Measurements from ENCODE around the gene BRINP3. TPM values are rescaled to one million over a fixed set of nuclear protein-coding genes. Genes with fewer than 3 reads are reported as not detected.

BRINP3 gene
- total RNA-seq, 1 donor from 2014 or later: not detected

DNA sequence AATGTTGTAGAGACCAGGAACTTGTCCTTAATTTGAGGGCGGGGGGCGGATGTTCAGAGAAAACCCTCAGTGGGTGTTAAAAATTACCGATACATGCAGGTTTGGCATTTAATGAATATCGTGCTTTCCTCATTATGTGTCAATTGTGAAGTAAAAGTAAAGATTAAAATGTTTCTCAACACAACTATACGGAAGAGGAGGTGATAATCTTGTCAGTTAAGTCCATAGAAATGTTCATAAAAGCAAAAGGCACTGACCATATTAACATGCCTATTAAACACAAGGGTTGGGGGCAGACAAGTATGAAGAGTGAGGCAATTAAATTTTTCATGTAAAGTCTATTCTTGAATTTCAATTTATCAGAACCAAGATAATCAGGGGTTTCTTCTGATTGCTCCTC lies 1.3 kb downstream of the BRINP3 start:
- no peak overlapping the region for H3K4me3 Mint-ChIP-seq (ENCODE audit: low read depth)
- intact Hi-C loops (cut with micrococcal nuclease): no loop called here
- H3K4me1 Mint-ChIP-seq (ENCODE audit: low read depth): no peaks in the 10 kb centered on the region
- no peak for DNase-seq (ENCODE audit: low spot score)
- peaks cover 33% of the 10 kb centered on the region for H3K27me3 Mint-ChIP-seq (ENCODE audit: low read depth)
- no peaks in the 10 kb centered on the region for H3K9me3 Mint-ChIP-seq
- no peak overlapping the region for H3K27ac Mint-ChIP-seq
- H3K36me3 Mint-ChIP-seq (ENCODE audit: low read depth): no peaks in the 10 kb centered on the region

DNA sequence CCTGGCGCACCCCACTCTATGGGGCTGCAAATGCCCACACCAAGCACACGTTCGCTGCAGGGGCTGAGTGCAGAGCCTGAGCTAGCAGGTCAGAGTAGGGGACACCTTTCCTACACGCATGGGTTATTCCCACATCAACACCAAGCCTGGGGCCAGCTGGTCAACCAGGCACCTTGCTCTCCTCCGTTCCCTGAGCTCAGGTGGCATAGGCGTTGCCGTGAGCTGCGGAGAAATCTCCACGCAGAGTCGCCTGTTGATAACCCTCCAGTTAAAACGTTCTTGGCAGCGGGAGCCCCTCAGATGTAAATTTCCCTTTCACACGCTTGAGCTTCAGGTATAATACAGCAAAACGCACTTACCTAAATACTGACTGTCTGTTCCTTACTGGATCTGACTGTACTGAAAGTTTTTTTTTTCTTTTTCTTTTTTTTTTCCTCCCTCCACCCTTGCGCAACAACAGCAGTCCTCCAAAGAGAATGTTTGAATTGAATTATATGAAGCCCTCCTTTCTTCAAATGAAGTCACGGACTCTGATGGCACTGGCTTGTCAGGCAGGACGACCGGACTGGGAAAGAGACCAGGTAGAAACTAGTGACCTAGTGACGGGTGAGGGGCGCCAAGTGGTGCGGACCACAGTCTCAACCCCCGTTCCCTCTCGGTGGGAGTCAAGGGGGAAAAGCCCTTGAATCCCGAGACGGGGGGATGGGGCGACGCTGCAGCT lies 2.1 kb downstream of the BRINP3 start:
- Mint-ChIP-seq H3K27me3 (ENCODE audit: low read depth) (peaks cover 33% of the 10 kb centered on the region), H3K27ac (no peak overlapping the region), H3K36me3 (ENCODE audit: low read depth) (no peaks in the 10 kb centered on the region), H3K9me3 (no peaks in the 10 kb centered on the region), H3K4me1 (ENCODE audit: low read depth) (no peaks in the 10 kb centered on the region), H3K4me3 (ENCODE audit: low read depth) (no peak overlapping the region)
- no peak for DNase-seq (ENCODE audit: low spot score)
- intact Hi-C loops (cut with micrococcal nuclease): no loop called here

DNA sequence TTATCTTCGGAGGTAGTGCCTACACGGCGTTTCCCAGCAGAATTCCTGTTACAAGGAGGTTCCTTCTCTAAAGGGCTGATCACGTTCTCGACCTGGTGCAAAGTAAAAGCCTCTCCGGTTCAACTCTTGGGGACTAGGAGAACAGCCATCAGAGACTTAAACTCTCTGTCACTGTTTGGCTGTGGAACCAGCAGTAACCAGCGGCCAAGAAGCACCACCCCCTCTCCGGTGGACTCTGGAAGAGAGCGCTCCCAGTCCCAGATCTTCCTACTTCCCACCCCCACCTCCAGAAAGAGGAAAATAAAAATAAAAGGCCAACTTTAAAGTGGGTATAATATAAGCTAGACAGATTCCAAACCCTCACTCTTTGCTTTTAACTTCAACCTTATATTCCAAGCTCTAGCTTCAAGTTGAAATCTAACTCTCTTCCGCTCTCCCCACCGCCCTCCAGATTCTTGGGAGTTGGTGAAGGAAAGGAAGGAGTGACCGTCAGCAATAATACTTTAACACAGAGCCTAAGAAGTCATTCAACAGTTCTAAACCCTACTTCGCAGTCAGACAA lies 2.9 kb downstream of the BRINP3 start:
- intact Hi-C loops (cut with micrococcal nuclease): no loop called here
- H3K27me3 Mint-ChIP-seq (ENCODE audit: low read depth): peaks cover 33% of the 10 kb centered on the region
- no peak for DNase-seq (ENCODE audit: low spot score)
- no peak overlapping the region for H3K4me3 Mint-ChIP-seq (ENCODE audit: low read depth)
- no peaks in the 10 kb centered on the region for H3K4me1 Mint-ChIP-seq (ENCODE audit: low read depth)
- no peaks in the 10 kb centered on the region for H3K9me3 Mint-ChIP-seq
- no peak overlapping the region for H3K27ac Mint-ChIP-seq
- no peaks in the 10 kb centered on the region for H3K36me3 Mint-ChIP-seq (ENCODE audit: low read depth)

DNA sequence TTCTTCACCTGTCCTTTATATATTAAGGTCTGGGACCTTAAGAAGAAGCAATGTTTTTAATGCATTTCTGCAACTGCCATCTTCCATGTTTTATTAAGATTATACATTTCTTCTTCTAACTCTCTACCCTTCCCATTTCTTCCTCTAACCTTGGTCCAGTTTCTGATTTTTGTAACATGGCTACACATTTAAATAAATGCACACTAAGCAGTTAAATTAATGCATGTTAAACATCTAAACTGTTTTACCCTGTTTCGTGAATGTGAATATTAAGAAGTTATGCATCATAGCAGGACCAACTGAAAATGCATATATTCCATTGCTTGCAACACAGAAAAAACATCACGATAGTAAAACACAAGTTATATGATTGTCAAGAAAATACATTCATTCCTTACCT lies 3.7 kb downstream of the BRINP3 start:
- H3K4me3 Mint-ChIP-seq (ENCODE audit: low read depth): no peak overlapping the region
- H3K27ac Mint-ChIP-seq: no peak overlapping the region
- H3K9me3 Mint-ChIP-seq: no peaks in the 10 kb centered on the region
- intact Hi-C loops (cut with micrococcal nuclease): no loop called here
- DNase-seq (ENCODE audit: low spot score): no peak
- no peaks in the 10 kb centered on the region for H3K36me3 Mint-ChIP-seq (ENCODE audit: low read depth)
- peaks cover 29% of the 10 kb centered on the region for H3K27me3 Mint-ChIP-seq (ENCODE audit: low read depth)
- H3K4me1 Mint-ChIP-seq (ENCODE audit: low read depth): no peaks in the 10 kb centered on the region

DNA sequence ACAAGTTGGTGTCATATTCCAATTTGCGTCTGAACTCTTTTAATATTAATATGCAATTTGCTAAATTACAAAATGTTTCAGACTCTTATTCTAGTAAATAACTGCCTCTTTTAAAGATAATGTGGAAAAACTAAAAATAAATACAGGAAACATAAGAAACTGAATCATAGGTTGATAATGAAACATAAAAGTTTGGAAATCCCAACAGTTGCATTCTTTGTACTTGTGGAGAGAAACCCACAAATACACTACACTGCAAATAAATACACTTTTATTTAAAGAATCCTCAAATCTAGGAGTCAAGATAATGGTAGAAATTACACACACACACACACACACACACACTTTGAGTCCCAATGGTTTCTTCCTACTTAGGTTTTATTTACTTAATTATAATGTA lies 5.2 kb downstream of the BRINP3 start:
- Mint-ChIP-seq H3K9me3 (no peaks in the 10 kb centered on the region), H3K27me3 (ENCODE audit: low read depth) (peaks cover 17% of the 10 kb centered on the region), H3K4me1 (ENCODE audit: low read depth) (no peaks in the 10 kb centered on the region), H3K4me3 (ENCODE audit: low read depth) (no peak overlapping the region), H3K27ac (no peak overlapping the region), H3K36me3 (ENCODE audit: low read depth) (no peaks in the 10 kb centered on the region)
- no peak for DNase-seq (ENCODE audit: low spot score)
- intact Hi-C loops (cut with micrococcal nuclease): no loop called here

DNA sequence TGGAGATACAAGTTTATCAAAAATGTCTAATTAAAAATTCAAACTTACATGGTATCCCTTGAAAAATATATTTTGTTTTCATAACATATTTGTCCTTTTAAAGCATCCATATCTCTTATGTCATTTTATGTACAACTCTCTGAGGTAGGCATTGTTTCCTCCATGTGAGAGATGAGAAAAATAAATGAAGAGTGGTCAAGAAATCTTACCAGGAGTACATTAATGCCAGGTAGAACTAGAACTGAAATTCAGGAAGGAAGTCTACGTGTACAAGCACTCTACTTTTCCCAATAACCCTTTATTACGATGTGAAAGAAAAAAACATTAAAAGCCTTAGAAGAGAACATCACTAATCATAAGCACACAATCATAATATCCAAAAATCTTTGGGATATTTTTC lies 5.6 kb downstream of the BRINP3 start:
- intact Hi-C loops (cut with micrococcal nuclease): no loop called here
- Mint-ChIP-seq H3K36me3 (ENCODE audit: low read depth) (no peaks in the 10 kb centered on the region), H3K9me3 (no peaks in the 10 kb centered on the region), H3K27me3 (ENCODE audit: low read depth) (peaks cover 13% of the 10 kb centered on the region), H3K4me3 (ENCODE audit: low read depth) (no peak overlapping the region), H3K4me1 (ENCODE audit: low read depth) (no peaks in the 10 kb centered on the region), H3K27ac (no peak overlapping the region)
- no peak for DNase-seq (ENCODE audit: low spot score)

DNA sequence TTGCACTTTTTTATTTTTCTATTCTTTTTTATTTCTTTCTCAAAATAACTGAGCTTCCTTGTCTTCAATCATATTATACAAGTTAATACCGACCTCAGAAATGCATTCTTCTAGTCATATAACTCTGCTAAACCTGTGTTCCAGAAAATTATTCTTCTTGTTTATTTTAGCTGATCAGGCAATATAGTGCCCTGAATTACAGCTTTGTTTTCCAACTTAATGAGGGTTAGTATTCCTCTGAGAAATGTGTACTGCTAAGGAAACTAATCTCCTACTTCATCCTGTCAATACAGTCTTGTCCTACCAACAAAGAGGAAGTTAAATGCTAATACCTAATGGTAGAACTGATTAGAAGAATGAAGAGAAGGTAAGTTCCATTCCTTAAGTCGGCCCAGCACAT lies 13.0 kb downstream of the BRINP3 start:
- no peaks in the 10 kb centered on the region for H3K4me1 Mint-ChIP-seq (ENCODE audit: low read depth)
- no peak overlapping the region for H3K4me3 Mint-ChIP-seq (ENCODE audit: low read depth)
- H3K27me3 Mint-ChIP-seq (ENCODE audit: low read depth): no peaks in the 10 kb centered on the region
- H3K36me3 Mint-ChIP-seq (ENCODE audit: low read depth): no peaks in the 10 kb centered on the region
- no peak overlapping the region for H3K27ac Mint-ChIP-seq
- DNase-seq (ENCODE audit: low spot score): no peak
- peaks cover 5% of the 10 kb centered on the region for H3K9me3 Mint-ChIP-seq
- intact Hi-C loops (cut with micrococcal nuclease): no loop called here

DNA sequence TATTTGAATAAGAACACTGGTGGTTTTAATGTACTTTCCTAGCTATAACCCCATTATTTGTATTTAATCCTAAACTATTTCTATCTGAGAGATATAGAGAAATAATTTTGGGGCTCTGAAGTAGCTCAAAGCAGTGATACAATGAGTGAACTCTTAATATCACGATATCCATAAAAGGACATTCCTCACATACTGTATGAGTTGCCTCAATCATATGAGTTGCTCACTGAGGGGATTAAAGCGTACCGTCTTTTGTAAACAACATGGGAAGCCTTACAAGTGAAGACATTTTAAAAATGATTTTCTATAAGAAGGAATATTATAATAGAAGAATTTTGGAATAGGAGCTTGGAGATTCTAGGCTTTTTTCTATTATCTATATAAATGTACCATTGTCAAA lies 21.5 kb downstream of the BRINP3 start:
- no peaks in the 10 kb centered on the region for H3K4me1 Mint-ChIP-seq (ENCODE audit: low read depth)
- no peak for DNase-seq (ENCODE audit: low spot score)
- H3K36me3 Mint-ChIP-seq (ENCODE audit: low read depth): no peaks in the 10 kb centered on the region
- H3K27me3 Mint-ChIP-seq (ENCODE audit: low read depth): no peaks in the 10 kb centered on the region
- no peak overlapping the region for H3K27ac Mint-ChIP-seq
- no peak overlapping the region for H3K4me3 Mint-ChIP-seq (ENCODE audit: low read depth)
- intact Hi-C loops (cut with micrococcal nuclease): no loop called here
- H3K9me3 Mint-ChIP-seq: peaks cover 5% of the 10 kb centered on the region

DNA sequence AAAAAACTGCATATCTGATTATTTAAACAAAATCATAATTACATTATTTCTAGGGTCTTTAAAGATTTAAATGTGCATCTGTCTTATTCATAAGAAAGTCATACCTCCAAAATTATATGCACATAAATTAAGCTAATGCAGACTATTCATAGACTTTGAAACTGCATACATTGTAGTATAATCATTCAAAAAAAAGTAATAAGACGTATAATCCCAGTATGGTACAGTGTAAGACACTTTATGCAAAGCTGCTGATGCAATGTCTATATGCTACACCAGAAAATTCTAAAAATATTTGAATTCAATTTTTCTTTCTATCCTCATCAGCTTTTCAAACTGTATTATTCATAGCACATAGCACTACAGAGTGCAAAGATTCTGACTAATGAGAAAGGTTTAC lies 22.0 kb downstream of the BRINP3 start:
- Mint-ChIP-seq H3K27me3 (ENCODE audit: low read depth) (no peaks in the 10 kb centered on the region), H3K9me3 (no peaks in the 10 kb centered on the region), H3K27ac (no peak overlapping the region), H3K4me1 (ENCODE audit: low read depth) (no peaks in the 10 kb centered on the region), H3K4me3 (ENCODE audit: low read depth) (no peak overlapping the region), H3K36me3 (ENCODE audit: low read depth) (no peaks in the 10 kb centered on the region)
- intact Hi-C loops (cut with micrococcal nuclease): no loop called here
- DNase-seq (ENCODE audit: low spot score): no peak

DNA sequence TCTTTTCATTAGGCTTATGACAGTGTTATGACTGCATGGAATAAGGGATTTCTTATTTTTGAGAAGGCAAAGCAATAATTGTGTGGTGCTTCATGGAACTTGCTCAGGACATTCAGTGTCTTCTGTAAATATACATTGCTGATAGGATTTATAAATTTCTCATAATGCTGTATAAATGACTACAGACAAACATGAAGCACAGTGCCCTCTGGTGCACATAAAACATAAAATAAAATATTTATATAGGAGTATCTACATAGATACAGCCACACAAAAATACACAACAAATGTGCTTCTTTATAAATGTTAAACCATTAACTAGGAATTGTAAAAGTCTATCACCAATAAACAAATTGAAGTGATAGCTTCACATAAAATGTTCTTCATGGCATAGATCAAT lies 24.1 kb downstream of the BRINP3 start:
- H3K4me1 Mint-ChIP-seq (ENCODE audit: low read depth): no peaks in the 10 kb centered on the region
- intact Hi-C loops (cut with micrococcal nuclease): no loop called here
- H3K9me3 Mint-ChIP-seq: no peaks in the 10 kb centered on the region
- no peaks in the 10 kb centered on the region for H3K36me3 Mint-ChIP-seq (ENCODE audit: low read depth)
- H3K4me3 Mint-ChIP-seq (ENCODE audit: low read depth): no peak overlapping the region
- H3K27ac Mint-ChIP-seq: no peak overlapping the region
- H3K27me3 Mint-ChIP-seq (ENCODE audit: low read depth): no peaks in the 10 kb centered on the region
- DNase-seq (ENCODE audit: low spot score): no peak

DNA sequence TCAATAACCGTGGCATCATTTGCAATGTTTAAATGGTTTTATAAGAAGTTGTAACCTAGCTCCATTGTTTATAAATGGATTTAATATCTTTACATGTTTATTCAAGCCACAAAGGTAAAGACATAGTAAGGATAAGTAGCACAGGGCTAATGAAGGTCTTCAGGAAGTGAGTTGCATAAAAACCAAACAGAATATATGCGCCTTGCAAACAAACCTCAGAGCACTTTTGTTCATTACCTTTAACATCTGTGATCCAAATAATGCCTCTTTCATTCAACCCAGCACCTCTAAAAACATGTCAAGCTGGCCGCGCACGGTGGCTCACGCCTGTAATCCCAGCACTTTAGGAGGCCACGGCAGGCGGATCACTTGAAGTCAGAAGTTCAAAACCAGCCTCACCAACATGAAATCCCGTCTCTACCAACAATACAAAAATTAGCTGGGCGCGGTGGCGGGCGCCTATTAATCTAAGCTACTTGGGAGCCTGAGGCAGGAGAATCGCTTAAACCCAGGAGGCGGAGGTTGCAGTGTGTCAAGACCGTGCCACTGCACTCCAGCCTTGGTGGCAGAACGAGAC lies 25.3 kb downstream of the BRINP3 start:
- Mint-ChIP-seq H3K4me1 (ENCODE audit: low read depth) (no peaks in the 10 kb centered on the region), H3K36me3 (ENCODE audit: low read depth) (no peaks in the 10 kb centered on the region), H3K9me3 (no peaks in the 10 kb centered on the region), H3K27ac (no peak overlapping the region), H3K4me3 (ENCODE audit: low read depth) (no peak overlapping the region), H3K27me3 (ENCODE audit: low read depth) (no peaks in the 10 kb centered on the region)
- intact Hi-C loops (cut with micrococcal nuclease): no loop called here
- DNase-seq (ENCODE audit: low spot score): no peak

DNA sequence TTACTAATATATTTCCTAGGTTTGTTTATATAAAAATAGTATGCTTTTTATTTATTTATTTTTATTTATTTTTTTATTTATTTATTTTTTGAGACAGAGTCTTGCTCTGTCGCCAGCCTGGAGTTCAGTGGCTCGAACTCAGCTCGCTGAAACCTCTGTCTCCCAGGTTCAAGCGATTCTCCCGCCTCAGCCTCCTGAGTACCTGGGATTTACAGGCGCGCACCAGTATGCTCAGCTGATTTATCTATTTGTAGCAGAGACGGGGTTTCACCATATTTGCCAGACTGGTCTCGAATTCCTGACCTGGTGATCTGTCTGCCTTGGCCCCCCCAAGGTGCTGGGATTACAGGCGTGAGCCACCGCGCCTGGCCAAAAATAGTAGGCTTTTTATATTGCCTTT lies 33.2 kb downstream of the BRINP3 start:
- no peak for DNase-seq (ENCODE audit: low spot score)
- H3K4me3 Mint-ChIP-seq (ENCODE audit: low read depth): no peak overlapping the region
- H3K27ac Mint-ChIP-seq: no peak overlapping the region
- H3K36me3 Mint-ChIP-seq (ENCODE audit: low read depth): no peaks in the 10 kb centered on the region
- H3K9me3 Mint-ChIP-seq: no peaks in the 10 kb centered on the region
- intact Hi-C loops (cut with micrococcal nuclease): no loop called here
- no peaks in the 10 kb centered on the region for H3K4me1 Mint-ChIP-seq (ENCODE audit: low read depth)
- H3K27me3 Mint-ChIP-seq (ENCODE audit: low read depth): no peaks in the 10 kb centered on the region

DNA sequence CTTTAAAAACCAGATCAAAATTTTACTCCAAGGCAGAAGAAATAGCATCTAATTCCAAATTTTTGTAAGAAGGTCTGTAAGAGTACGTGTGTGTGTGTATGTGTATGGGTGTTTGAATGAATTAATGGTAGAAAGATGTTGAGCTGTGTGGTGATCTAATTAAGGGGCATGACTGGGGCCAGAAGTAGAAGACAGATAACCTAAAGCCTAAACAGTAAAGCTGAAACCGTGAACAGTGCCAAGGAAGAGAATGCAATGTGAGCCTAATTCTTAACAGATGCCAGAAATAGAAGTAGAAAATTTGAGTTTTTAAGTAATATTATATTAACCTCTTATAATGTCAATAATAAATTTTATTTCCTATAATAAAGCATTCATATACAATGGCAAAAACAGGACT lies 38.2 kb downstream of the BRINP3 start:
- Mint-ChIP-seq H3K9me3 (peaks cover 3% of the 10 kb centered on the region), H3K36me3 (ENCODE audit: low read depth) (no peaks in the 10 kb centered on the region), H3K4me1 (ENCODE audit: low read depth) (no peaks in the 10 kb centered on the region), H3K4me3 (ENCODE audit: low read depth) (no peak overlapping the region), H3K27me3 (ENCODE audit: low read depth) (no peaks in the 10 kb centered on the region), H3K27ac (no peak overlapping the region)
- intact Hi-C loops (cut with micrococcal nuclease): no loop called here
- no peak for DNase-seq (ENCODE audit: low spot score)
